HepG2 (cell line): ENCODE results near the gene FCHO1. TPM values are rescaled to one million over a fixed set of nuclear protein-coding genes. Genes with fewer than 3 reads are reported as not detected.

Source experiments
- AKAP8 ChIP-seq: sonication (generic); formaldehyde crosslinking; IDR thresholded peaks from 2 replicates; pipeline ENCODE4 v1.5.1; 2020; ENCODE audit warnings: mild to moderate bottlenecking, missing genetic modification reagents
- CEBPB ChIP-seq: IDR thresholded peaks from 2 replicates; pipeline ENCODE4 v1.6.1; 2011; ENCODE audit warnings: low read depth, low read length, improper control_type of control experiment, borderline replicate concordance
- CSRNP2 ChIP-seq: sonication (generic); formaldehyde crosslinking; conservative IDR thresholded peaks from 2 replicates; pipeline ENCODE4 v1.8.0; 2022; ENCODE audit warnings: low read depth, missing genetic modification reagents
- ETV5 ChIP-seq: IDR thresholded peaks from 2 replicates; pipeline ENCODE4 v1.6.1; 2018; ENCODE audit warnings: missing biosample characterization, missing genetic modification reagents, inconsistent platforms, borderline replicate concordance
- FOXK2 ChIP-seq: fragments of 450-650 bp; IDR thresholded peaks from 2 replicates; pipeline ENCODE4 v1.6.1; 2016
- IRF2 ChIP-seq: IDR thresholded peaks from 2 replicates; pipeline ENCODE4 v1.6.1; 2018; ENCODE audit warnings: missing genetic modification reagents, missing compliant biosample characterization
- MED1 ChIP-seq: sonication (generic); formaldehyde crosslinking; IDR thresholded peaks from 2 replicates; pipeline ENCODE4 v1.4.0; 2020; ENCODE audit warnings: missing genetic modification reagents
- RORA ChIP-seq: sonication (generic); formaldehyde crosslinking; IDR thresholded peaks from 2 replicates; pipeline ENCODE4 v1.5.0; 2020; ENCODE audit warnings: mild to moderate bottlenecking, missing genetic modification reagents, moderate library complexity
- SCMH1 ChIP-seq: sonication (generic); formaldehyde crosslinking; IDR thresholded peaks from 2 replicates; pipeline ENCODE4 v1.9.0; 2021; ENCODE audit warnings: missing genetic modification reagents, mild to moderate bottlenecking, borderline replicate concordance
- ZBTB7B ChIP-seq: sonication (generic); formaldehyde crosslinking; IDR thresholded peaks from 2 replicates; pipeline ENCODE4 v1.4.0; 2020; ENCODE audit warnings: missing genetic modification reagents
- ZNF496 ChIP-seq: sonication (generic); formaldehyde crosslinking; IDR thresholded peaks from 2 replicates; pipeline ENCODE4 v1.8.1; 2023; ENCODE audit warnings: mild to moderate bottlenecking, moderate library complexity, missing genetic modification reagents; ENCODE audit not compliant: insufficient replicate concordance
- polyA plus RNA-seq, 8 experiments: library from polyadenylated mRNA; depleted of rRNA in 3 of 8; stranded (reverse) in 7 of 8; unstranded in 1 of 8; fragments of >200 nt; fragmentation: Illumina TruSeq in 4 of 8; extraction: Trizol in 4 of 8; gene quantifications; 2 replicates each; pipeline versions ENCODE4 v1.2.1 to v1.2.3, GENCODE V29; 2011 to 2016; ENCODE audit warnings: low read depth in 4 of 8, missing spikeins in 1 of 8, mixed read lengths in 1 of 8; ENCODE audit not compliant: insufficient read depth in 1 of 8
- total RNA-seq, 5 experiments: library from RNA; depleted of rRNA; stranded (reverse); fragments of >200 nt; fragmentation: Illumina TruSeq; extraction: Trizol; gene quantifications; 2 replicates each; pipeline ENCODE4 v1.2.3, GENCODE V29; 2016; ENCODE audit warnings: low read depth in 1 of 5
- TF ChIP-seq, protein P1 (sequence below): sonication (generic); formaldehyde crosslinking; IDR thresholded peaks from 2 replicates; pipeline ENCODE4 v1.4.0; 2020; ENCODE audit warnings: missing genetic modification reagents
- TF ChIP-seq, protein P2 (sequence below): sonication (generic); formaldehyde crosslinking; IDR thresholded peaks from 2 replicates; pipeline ENCODE4 v1.9.0; 2021; ENCODE audit warnings: missing genetic modification reagents, mild to moderate bottlenecking, borderline replicate concordance
- TF ChIP-seq, protein P3 (sequence below): sonication (generic); formaldehyde crosslinking; IDR thresholded peaks from 2 replicates; pipeline ENCODE4 v1.4.0; 2020; ENCODE audit warnings: missing genetic modification reagents
- TF ChIP-seq, protein P4 (sequence below): sonication (generic); formaldehyde crosslinking; IDR thresholded peaks from 2 replicates; pipeline ENCODE4 v1.5.0; 2020; ENCODE audit warnings: mild to moderate bottlenecking, missing genetic modification reagents, moderate library complexity

The FCHO1 gene
- total and polyA plus RNA-seq, 2 of the 13 experiments (the other 11 are each of a cell fraction or from before 2014, with no cell fraction given), result 1.3 to 3.1 TPM

- no peak for TF ChIP-seq MED1 (CRISPR knock-in tag)
- no peak for TF ChIP-seq ZNF496 (CRISPR knock-in tag)
- no peak for TF ChIP-seq CEBPB
- peak; percentile 91 for TF ChIP-seq ZBTB7B (CRISPR knock-in tag)
- no peak for TF ChIP-seq IRF2 (CRISPR knock-in tag)
- TF ChIP-seq, protein P1, sequence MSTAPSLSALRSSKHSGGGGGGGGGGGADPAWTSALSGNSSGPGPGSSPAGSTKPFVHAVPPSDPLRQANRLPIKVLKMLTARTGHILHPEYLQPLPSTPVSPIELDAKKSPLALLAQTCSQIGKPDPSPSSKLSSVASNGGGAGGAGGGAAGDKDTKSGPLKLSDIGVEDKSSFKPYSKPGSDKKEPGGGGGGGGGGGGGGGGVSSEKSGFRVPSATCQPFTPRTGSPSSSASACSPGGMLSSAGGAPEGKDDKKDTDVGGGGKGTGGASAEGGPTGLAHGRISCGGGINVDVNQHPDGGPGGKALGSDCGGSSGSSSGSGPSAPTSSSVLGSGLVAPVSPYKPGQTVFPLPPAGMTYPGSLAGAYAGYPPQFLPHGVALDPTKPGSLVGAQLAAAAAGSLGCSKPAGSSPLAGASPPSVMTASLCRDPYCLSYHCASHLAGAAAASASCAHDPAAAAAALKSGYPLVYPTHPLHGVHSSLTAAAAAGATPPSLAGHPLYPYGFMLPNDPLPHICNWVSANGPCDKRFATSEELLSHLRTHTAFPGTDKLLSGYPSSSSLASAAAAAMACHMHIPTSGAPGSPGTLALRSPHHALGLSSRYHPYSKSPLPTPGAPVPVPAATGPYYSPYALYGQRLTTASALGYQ, result peak; percentile 18; the same call in 1 of the 2 replicates
- TF ChIP-seq, protein P2, sequence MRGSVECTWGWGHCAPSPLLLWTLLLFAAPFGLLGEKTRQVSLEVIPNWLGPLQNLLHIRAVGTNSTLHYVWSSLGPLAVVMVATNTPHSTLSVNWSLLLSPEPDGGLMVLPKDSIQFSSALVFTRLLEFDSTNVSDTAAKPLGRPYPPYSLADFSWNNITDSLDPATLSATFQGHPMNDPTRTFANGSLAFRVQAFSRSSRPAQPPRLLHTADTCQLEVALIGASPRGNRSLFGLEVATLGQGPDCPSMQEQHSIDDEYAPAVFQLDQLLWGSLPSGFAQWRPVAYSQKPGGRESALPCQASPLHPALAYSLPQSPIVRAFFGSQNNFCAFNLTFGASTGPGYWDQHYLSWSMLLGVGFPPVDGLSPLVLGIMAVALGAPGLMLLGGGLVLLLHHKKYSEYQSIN (CRISPR knock-in tag), result no peak
- no peak for TF ChIP-seq CSRNP2
- no peak for TF ChIP-seq FOXK2
- TF ChIP-seq SCMH1 (CRISPR knock-in tag), result no peak
- no peak for TF ChIP-seq RORA (CRISPR knock-in tag)
- TF ChIP-seq AKAP8 (CRISPR knock-in tag), result no peak
- TF ChIP-seq, protein P3, sequence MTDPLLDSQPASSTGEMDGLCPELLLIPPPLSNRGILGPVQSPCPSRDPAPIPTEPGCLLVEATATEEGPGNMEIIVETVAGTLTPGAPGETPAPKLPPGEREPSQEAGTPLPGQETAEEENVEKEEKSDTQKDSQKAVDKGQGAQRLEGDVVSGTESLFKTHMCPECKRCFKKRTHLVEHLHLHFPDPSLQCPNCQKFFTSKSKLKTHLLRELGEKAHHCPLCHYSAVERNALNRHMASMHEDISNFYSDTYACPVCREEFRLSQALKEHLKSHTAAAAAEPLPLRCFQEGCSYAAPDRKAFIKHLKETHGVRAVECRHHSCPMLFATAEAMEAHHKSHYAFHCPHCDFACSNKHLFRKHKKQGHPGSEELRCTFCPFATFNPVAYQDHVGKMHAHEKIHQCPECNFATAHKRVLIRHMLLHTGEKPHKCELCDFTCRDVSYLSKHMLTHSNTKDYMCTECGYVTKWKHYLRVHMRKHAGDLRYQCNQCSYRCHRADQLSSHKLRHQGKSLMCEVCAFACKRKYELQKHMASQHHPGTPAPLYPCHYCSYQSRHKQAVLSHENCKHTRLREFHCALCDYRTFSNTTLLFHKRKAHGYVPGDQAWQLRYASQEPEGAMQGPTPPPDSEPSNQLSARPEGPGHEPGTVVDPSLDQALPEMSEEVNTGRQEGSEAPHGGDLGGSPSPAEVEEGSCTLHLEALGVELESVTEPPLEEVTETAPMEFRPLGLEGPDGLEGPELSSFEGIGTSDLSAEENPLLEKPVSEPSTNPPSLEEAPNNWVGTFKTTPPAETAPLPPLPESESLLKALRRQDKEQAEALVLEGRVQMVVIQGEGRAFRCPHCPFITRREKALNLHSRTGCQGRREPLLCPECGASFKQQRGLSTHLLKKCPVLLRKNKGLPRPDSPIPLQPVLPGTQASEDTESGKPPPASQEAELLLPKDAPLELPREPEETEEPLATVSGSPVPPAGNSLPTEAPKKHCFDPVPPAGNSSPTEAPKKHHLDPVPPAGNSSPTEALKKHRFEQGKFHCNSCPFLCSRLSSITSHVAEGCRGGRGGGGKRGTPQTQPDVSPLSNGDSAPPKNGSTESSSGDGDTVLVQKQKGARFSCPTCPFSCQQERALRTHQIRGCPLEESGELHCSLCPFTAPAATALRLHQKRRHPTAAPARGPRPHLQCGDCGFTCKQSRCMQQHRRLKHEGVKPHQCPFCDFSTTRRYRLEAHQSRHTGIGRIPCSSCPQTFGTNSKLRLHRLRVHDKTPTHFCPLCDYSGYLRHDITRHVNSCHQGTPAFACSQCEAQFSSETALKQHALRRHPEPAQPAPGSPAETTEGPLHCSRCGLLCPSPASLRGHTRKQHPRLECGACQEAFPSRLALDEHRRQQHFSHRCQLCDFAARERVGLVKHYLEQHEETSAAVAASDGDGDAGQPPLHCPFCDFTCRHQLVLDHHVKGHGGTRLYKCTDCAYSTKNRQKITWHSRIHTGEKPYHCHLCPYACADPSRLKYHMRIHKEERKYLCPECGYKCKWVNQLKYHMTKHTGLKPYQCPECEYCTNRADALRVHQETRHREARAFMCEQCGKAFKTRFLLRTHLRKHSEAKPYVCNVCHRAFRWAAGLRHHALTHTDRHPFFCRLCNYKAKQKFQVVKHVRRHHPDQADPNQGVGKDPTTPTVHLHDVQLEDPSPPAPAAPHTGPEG (CRISPR knock-in tag), result no peak
- TF ChIP-seq, protein P4, sequence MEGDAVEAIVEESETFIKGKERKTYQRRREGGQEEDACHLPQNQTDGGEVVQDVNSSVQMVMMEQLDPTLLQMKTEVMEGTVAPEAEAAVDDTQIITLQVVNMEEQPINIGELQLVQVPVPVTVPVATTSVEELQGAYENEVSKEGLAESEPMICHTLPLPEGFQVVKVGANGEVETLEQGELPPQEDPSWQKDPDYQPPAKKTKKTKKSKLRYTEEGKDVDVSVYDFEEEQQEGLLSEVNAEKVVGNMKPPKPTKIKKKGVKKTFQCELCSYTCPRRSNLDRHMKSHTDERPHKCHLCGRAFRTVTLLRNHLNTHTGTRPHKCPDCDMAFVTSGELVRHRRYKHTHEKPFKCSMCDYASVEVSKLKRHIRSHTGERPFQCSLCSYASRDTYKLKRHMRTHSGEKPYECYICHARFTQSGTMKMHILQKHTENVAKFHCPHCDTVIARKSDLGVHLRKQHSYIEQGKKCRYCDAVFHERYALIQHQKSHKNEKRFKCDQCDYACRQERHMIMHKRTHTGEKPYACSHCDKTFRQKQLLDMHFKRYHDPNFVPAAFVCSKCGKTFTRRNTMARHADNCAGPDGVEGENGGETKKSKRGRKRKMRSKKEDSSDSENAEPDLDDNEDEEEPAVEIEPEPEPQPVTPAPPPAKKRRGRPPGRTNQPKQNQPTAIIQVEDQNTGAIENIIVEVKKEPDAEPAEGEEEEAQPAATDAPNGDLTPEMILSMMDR (CRISPR knock-in tag), result no peak
- peak; percentile 82; the same call in 1 of the 2 replicates for TF ChIP-seq ETV5 (CRISPR knock-in tag)
These were observed 32.1 kb upstream of the FCHO1 start, which contains the start of gene MAP1S (continued) for GRCh38 chr19:17718947-17719711.
